ENCODE measurements around the gene UROS.

The UROS gene

GRCh38 chr10:125757742-125758141 is 65.3 kb downstream of the UROS start:
- DNase-seq = no peak

- no peak for DNase-seq
Measured at GRCh38 chr10:125756853-125757487, 66.1 kb downstream of the UROS start.

- DNase-seq = no peak
Measured at GRCh38 chr10:125756196-125756595, 66.9 kb downstream of the UROS start.

GRCh38 chr10:125747417-125747816 is 75.6 kb downstream of the UROS start:
- DNase-seq = no peak

- no peak for DNase-seq
Measured at GRCh38 chr10:125744909-125745308, 78.1 kb downstream of the UROS start.

GRCh38 chr10:125742465-125742864 is 80.6 kb downstream of the UROS start:
- no peak for DNase-seq

GRCh38 chr10:125739994-125740679 is 82.9 kb downstream of the UROS start:
- no peak for DNase-seq
